Stimulated activated CD8-positive, alpha-beta memory T cell treated with anti-CD3 and anti-CD28 coated beads, Interleukin-15, amount 100 ng/mL, for 48 hours (primary cell): Measurements from ENCODE around the gene ILK.

Experiments used
- DNase-seq, 2 donors: peaks; one replicate each; pipeline ENCODE4 v3.0.0-alpha.2; 2020; ENCODE audit warnings: low read depth in 2 of 2

ILK gene

DNA sequence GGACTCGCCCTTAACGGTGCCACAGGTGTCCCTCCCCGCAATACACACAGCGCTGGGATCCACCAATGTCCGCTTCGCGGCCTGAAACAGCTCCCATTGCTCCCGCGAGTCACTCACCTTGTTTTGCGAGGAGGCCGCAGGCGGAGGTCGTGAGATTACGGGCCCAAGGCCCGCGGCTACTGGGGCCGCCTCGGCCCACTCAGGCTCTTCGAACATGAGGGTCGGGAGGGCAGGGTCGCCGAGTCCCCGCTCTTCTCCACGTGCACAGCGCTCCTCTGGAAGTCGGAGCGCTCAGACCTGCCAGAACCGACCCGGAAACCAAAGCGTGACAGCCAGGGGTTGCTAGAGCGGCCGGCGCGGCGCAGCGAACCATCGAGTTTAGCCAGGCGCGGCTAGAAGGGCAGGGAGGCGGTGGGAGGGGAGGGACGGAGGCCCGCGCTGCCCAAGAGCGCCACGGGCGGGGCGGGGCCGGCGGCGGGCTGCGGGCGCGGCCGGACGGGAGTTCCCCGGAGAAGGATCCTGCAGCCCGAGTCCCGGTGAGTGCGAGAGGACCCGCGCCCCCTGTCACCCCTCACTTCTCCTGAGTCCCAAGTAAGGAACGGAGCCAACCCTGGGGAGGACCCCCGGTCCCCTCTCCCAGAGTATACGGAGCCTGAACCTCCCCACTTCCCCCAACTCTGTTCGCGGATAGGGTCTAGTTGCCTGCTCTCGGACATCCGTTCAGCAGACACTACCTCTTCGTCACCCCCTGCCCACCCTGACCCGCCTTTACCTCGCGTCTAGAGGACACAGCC, at the start of gene ILK, which contains the start of gene RRP8:
Gene ILK (plus strand): TSS at position 488 of the 794 bp plus-strand sequence. CDS start 498 bp downstream, outside the sequence.
Gene RRP8 (minus strand): TSS at position 330 of the 794 bp plus-strand sequence. CDS start 114 bp downstream, at position 216.
- DNase-seq = peak; percentile 85

- no peak for DNase-seq
Observed at GRCh38 chr11:6554828-6555706, 48.5 kb upstream of the ILK start.

DNA sequence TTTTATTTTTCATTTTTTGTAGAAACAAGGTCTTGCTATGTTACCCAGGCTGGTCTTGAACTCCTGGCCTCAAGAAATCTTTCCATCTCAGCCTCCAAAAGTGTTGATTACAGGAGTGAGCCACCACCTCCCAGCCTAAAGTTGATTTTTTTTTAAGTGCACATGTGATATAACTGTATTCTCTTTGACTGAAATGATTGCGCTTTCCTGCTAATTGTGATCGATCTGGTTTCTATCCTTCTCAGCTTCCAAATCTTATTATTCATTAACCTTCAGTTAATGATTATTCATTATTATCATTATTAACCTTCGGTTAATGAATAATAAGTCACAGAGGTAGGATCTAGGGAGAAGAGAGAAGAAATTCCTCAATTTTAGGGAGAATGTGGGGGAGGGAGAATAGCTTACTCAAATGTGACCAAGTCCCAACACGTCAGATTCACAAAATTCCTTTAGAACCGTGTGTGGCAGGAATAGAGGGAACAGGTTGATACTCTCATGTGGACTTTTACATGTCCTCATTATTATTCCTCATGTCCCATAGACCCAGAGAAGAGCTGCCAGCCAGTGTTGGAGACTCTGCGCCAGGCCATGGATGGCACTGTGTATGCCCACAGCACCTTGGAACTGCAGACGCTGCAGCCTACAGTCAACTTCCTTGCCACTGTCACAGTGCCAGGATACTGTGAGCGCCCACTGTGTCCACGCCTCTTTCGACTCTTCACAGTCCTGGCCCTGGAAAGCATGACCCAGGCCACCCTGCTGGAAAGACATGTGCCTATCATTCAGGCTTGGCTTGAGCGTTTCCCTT, 47.2 kb upstream of the ILK start:
- DNase-seq = no peak

- DNase-seq = no peak
Observed at GRCh38 chr11:6557063-6557462, 46.5 kb upstream of the ILK start.

DNA sequence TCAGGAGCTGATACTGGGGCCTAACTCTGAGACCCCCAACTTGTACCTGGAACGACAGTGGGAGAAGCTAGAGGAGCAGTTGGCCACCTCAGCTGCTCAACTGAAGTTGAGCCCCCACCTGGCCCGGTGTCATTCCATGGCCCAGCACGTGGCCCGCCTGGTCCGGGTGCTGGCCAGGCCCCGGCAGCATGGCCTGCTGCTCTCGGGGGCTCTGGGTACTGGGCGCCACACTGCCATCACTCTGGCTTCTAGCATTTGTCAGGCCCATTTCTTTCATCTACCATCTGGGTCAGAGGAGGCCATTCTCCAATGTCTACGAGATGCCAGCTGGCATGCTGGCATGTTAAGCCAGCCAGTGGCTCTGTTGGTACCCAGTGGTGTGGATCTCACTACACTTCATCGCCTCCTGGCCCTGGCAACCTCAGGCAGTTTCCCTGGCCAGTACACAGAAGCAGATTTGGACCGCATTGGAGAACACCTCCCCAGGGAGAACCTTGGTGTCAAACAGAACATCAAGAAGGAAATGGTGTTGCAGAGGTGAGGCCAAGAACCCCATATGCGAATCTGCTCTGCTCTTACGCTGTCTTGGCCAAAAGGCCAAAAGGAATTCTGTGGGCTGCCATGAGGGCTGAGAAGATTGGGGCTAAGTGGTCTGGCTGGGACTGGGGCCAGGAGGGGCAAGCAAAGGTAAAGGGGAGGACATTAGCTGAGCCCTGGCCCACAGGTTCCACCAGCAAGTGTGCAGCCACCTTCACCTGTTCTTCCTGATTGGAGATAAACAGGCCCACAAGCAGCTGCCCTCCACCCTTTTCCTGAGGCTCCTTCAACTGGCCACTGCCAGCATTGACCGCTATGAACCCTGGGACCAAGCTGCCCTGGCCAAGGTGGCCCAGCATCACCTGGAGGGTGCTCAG, 45.6 kb upstream of the ILK start:
- no peak for DNase-seq

DNA sequence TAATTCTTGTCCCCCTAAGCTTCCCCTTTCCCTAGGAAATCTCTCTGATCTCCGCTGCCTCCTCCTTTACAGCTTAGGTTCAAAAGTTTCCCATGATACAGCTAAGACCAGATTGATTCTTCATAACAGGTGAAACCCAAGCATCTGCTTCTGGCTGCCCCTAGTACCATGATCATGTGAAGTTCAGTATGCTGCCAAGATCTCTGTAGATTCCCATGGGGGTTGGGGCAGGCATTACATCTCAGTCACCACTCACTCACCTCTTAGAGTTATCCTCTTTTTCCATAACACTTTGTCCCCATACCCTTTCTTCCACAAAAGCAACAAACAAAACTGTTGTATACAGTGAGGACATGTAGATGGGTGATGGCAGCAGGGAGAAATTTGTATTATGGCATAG, 44.2 kb upstream of the ILK start:
- DNase-seq = no peak

- no peak for DNase-seq
Observed at GRCh38 chr11:6561288-6561687, 42.3 kb upstream of the ILK start.

DNA sequence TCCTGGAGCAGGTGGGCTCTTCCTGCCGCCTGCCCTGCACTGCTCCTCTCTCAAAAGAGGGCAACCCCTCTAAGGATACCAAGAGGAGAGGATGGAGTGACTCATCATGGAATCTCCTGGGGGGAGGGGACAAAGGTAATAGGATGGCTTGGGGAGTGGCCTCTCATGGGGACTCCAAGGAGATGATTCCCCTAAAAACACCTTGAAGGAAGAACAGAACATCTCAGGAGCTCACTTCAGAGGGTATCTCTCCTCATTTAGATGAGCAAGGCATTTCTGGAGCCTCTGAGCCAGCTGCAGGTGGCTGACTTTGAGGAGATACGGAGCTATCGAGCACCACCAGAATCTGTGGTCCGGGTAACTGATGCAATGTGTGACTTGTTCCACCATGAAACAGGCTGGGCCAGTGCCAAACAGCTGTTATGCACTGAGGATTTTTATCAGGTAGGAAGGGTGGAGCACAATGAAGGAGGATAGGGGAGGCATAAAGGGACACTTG, 40.4 kb upstream of the ILK start:
- no peak for DNase-seq

GRCh38 chr11:6563667-6564066, 39.9 kb upstream of the ILK start:
- no peak for DNase-seq

DNA sequence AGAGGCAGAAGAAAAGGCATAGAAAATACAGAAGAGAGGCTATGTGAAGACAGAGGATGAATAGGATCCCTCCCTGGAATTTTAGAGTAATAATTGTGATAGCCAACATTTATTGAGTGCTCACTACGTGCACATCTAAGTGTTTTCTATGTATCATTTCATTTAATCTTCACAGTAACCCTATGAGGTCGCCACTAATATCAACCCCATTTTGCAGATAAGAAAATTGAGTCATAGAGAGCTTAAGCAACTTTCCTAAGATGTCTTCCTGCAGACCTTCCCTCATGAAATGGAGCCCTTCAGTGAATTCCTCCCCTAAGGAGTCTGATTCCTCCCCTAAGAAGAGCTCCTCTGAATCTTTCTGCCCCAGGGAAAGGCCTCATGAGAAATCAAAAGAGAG, 38.2 kb upstream of the ILK start:
- no peak for DNase-seq

DNA sequence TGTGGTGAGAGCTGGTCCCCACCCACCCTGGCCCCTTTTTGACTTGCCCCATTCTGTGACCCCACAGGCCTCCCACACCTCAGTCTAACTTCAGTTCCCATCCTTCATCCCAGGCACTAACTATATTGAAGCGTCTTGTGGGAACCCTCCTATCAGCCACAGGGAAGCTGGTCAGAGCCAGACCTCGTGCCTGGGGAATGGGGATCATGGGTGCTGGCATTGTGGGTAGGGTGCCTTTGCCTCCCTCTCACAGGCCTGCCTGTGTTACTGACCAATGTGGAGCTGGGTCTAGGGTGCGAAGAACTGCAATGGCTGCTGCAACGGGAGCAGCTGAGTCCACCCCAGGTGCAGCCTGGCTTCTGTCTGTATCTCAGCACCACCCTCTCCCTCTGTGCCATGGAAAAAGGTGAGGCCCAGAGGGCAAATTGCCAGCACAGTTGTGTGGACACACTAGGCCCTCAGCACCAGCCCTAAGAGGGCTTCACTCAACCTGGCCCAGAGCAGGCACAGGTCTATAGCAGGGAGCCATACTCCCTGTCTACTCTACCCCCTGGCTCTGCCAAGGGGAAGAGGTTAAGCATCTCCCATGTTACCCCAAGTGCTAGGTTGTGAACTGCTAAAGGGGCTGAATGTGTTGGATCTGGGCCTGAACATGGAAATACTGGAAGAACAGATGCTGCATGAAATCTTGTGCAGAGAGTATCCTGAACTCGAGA, 37.4 kb upstream of the ILK start:
- DNase-seq = no peak

DNA sequence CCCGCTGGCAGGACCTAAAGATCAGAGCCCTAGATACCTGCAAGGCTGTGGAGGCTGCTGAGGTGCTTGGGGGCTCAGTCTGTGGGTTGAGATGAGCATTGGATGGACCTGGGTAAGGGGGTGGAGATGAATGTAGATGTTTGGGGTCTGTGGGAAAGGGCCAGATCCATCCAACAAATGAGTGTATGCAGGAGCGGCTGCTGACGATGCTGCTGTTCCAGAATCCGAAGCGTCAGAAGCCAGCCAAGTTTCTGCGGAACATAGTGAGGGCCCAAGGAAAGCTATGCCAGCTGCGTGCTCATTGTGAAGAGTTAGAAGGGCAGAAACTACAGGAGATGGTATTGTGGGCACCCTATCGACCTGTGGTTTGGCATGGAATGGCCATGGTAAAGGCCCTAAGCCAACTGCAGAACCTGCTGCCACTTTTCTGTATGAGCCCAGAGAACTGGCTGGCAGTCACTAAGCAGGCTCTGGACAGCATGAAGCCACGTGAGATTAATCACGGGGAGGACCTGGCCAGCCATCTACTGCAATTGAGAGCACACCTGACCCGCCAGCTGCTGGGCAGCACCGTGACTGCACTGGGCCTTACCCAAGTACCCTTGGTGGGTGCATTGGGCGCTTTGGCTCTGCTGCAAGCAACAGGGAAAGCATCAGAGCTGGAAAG, 36.7 kb upstream of the ILK start:
- DNase-seq = no peak

DNA sequence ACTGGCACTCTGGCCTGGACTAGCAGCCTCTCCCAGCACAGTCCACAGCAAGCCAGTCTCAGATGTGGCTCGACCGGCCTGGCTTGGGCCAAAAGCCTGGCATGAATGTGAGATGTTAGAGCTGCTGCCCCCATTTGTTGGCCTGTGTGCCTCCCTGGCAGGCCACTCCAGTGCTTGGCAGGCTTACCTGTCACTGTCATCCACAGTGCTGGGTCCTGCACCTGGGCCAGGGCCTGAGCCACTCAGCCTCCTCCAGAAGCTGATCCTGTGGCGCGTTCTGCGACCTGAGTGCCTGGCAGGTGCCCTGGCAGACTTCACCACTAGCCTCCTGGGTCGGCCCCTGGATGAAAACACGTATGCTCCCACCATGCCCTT, 36.2 kb upstream of the ILK start:
- DNase-seq = no peak

DNA sequence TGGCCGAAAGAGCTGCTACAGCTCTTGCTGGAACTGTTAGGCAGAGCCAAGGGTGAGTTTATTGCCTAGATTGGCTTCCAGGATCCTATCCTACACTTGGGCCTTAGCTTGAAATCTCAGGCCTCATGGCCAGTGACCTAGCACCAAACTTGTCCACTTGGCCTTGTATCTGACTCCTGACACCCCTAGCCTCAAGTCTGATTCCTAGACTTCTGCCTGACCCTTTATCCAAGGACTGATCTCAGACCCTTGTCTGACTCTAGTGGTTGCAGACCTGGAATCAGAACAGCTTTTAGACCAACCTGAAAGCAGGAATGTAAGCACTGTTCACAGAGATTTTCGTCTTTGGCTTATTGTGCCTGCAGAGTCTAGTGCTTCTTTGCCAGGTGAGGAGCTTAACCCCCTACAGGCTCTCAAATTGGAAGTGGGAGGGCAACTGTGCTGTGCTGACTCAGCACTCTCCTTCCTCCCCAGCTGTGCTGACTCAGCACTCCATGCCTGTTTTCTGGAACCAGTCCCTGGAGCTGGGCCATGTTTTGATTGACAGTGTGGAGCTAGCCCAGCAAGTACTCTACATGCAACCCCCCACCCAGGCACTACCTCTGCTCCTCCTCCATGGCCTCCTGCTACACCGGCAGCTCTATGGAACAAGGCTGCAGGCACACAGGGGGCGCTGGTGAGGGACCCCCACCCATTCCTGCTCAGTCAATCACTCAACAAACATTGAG, 35.2 kb upstream of the ILK start:
- DNase-seq = no peak

GRCh38 chr11:6569706-6570105, 33.9 kb upstream of the ILK start:
- no peak for DNase-seq

DNA sequence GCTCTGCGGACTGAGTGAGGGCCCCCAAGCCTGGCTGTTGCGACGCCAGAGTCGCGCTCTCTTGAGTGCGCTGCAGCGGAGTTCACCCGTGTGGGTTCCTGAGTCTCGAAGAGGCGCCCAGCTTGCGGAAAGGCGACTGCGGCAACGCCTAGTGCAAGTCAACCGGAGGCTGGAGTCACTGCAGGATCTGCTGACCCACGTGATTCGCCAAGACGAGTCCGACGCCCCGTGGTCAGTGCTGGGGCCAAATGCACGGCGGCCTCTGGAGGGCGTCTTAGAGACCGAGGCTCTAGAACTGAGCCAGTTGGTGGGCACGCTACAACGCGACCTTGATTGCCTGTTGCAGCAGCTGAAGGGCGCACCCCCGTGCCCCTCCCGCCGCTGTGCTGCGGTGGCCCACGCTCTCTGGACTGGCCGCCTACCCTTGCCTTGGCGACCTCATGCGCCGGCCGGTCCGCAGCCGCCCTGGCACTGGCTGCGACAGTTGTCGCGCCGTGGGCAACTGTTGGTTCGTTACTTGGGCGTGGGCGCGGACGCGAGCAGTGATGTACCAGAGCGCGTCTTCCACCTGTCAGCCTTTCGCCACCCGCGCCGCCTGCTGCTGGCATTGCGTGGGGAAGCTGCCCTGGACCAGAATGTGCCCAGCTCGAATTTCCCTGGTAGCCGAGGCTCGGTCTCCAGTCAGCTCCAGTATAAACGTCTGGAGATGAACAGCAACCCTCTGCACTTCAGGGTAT, 32.7 kb upstream of the ILK start:
- no peak for DNase-seq

DNA sequence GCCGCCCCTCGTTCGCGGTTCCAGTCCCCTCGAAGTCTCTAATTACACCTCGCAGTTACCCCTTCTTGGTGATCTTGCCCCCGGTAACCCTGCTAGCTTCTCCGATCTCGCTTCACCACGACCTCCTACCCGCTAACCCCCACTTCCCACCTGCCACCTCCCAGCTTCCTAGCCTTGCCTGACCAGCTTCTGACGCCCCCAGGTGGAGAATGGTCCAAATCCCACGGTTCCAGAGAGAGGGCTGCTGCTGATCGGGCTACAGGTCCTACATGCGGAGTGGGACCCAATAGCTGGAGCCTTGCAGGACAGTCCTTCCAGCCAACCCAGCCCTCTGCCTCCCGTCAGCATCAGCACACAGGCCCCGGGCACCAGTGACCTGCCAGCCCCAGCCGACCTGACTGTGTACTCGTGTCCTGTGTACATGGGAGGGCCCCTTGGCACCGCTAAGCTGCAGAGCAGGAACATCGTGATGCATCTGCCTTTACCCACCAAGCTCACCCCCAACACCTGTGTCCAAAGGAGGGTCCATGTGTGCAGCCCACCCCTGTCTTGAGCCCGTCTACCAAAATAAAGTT, 32.1 kb upstream of the ILK start:
- DNase-seq = no peak

- no peak for DNase-seq
Observed at GRCh38 chr11:6572215-6572614, 31.4 kb upstream of the ILK start.
